ENCODE measurements around the gene ALK.

Gene ALK

GRCh38 chr2:29184531-29184930 is 736.9 kb downstream of the ALK start:
- no peak for DNase-seq (ENCODE audit: low read depth)
- TF ChIP-seq CTCF (IDR thresholded peaks at IDR 0.05; ENCODE audit: low read depth, low read length) (no peak), MAX (IDR thresholded peaks at IDR 0.05; ENCODE audit: low read depth, low read length) (no peak), MYC (IDR thresholded peaks at IDR 0.05; ENCODE audit: low read depth, low read length) (no peak), POLR2A (IDR thresholded peaks at IDR 0.05; ENCODE audit: extremely low read depth, insufficient read length) (no peak)
- H3K4me3 ChIP-seq (ENCODE audit: low read depth, low read length) = no peak overlapping the region

- no peak for DNase-seq (ENCODE audit: low read depth)
- no peak overlapping the region for H3K4me3 ChIP-seq (ENCODE audit: low read depth, low read length)
- TF ChIP-seq MAX (IDR thresholded peaks at IDR 0.05; ENCODE audit: low read depth, low read length) = no peak
- no peak for TF ChIP-seq CTCF (IDR thresholded peaks at IDR 0.05; ENCODE audit: low read depth, low read length)
- no peak for TF ChIP-seq MYC (IDR thresholded peaks at IDR 0.05; ENCODE audit: low read depth, low read length)
- TF ChIP-seq POLR2A (IDR thresholded peaks at IDR 0.05; ENCODE audit: extremely low read depth, insufficient read length) = no peak
These were observed 738.5 kb downstream of the ALK start for GRCh38 chr2:29182920-29183319.

GRCh38 chr2:29182334-29182733 is 739.1 kb downstream of the ALK start:
- DNase-seq (ENCODE audit: low read depth) = no peak
- TF ChIP-seq POLR2A (IDR thresholded peaks at IDR 0.05; ENCODE audit: extremely low read depth, insufficient read length) = no peak
- no peak for TF ChIP-seq CTCF (IDR thresholded peaks at IDR 0.05; ENCODE audit: low read depth, low read length)
- no peak overlapping the region for H3K4me3 ChIP-seq (ENCODE audit: low read depth, low read length)

- no peak overlapping the region for H3K4me3 ChIP-seq (ENCODE audit: low read depth, low read length)
- no peak for DNase-seq (ENCODE audit: low read depth)
- TF ChIP-seq POLR2A (IDR thresholded peaks at IDR 0.05; ENCODE audit: extremely low read depth, insufficient read length) = no peak
- no peak for TF ChIP-seq MYC (IDR thresholded peaks at IDR 0.05; ENCODE audit: low read depth, low read length)
- TF ChIP-seq MAX (IDR thresholded peaks at IDR 0.05; ENCODE audit: low read depth, low read length) = no peak
- no peak for TF ChIP-seq CTCF (IDR thresholded peaks at IDR 0.05; ENCODE audit: low read depth, low read length)
These were observed 746.0 kb downstream of the ALK start for GRCh38 chr2:29175338-29175737.

GRCh38 chr2:29174937-29175336 is 746.4 kb downstream of the ALK start:
- H3K4me3 ChIP-seq (ENCODE audit: low read depth, low read length) = no peak overlapping the region
- TF ChIP-seq MYC (IDR thresholded peaks at IDR 0.05; ENCODE audit: low read depth, low read length) (no peak), CTCF (IDR thresholded peaks at IDR 0.05; ENCODE audit: low read depth, low read length) (no peak)
- DNase-seq (ENCODE audit: low read depth) = peak; percentile 16

GRCh38 chr2:29166242-29167039 is 754.9 kb downstream of the ALK start:
- TF ChIP-seq CTCF (IDR thresholded peaks at IDR 0.05; ENCODE audit: low read depth, low read length) (no peak), MAX (IDR thresholded peaks at IDR 0.05; ENCODE audit: low read depth, low read length) (no peak), POLR2A (IDR thresholded peaks at IDR 0.05; ENCODE audit: extremely low read depth, insufficient read length) (no peak), MYC (IDR thresholded peaks at IDR 0.05; ENCODE audit: low read depth, low read length) (no peak)
- no peak for DNase-seq (ENCODE audit: low read depth)
- no peak overlapping the region for H3K4me3 ChIP-seq (ENCODE audit: low read depth, low read length)

Measured in NB4 (cell line).